Measurements from ENCODE around the gene PTGFR. TPM values are rescaled to one million over a fixed set of nuclear protein-coding genes. Genes with fewer than 3 reads are reported as not detected.

Gene PTGFR
- total and polyA plus RNA-seq, 2 donors (not counting 1 experiment from before 2014, with no cell fraction given) = not detected

GRCh38 chr1:78533527-78533926 lies 42.8 kb downstream of the PTGFR start:
- ChIA-PET CTCF (no interaction called here), POLR2A (no interaction called here)
- H3K27me3 ChIP-seq (replicated peaks in 1 of 4; ENCODE audit: control extremely low read depth in 1 of 4, control insufficient read depth in 3 of 4, insufficient read depth in 4 of 4, low read length in 3 of 4) = no peaks in the 10 kb centered on the region
- H4K20me1 ChIP-seq (ENCODE audit: control insufficient read depth, insufficient read depth, low read length, poor library complexity, severe bottlenecking) = no peaks in the 10 kb centered on the region
- H3K36me3 ChIP-seq (replicated peaks in 1 of 2; ENCODE audit: control extremely low read depth in 1 of 2, control insufficient read depth in 1 of 2, extremely low read depth in 1 of 2, insufficient read depth in 2 of 2, low read length in 1 of 2) = no peaks in the 10 kb centered on the region
- H3K4me3 Mint-ChIP-seq = no peak overlapping the region
- no peak for ATAC-seq (ENCODE audit: low read depth)
- no peak overlapping the region for H2AFZ ChIP-seq (ENCODE audit: insufficient read depth, low read depth, low read length, poor library complexity, severe bottlenecking)
- H3K27ac Mint-ChIP-seq = no peak overlapping the region
- TF ChIP-seq EZH2 (IDR thresholded peaks at IDR 0.05; ENCODE audit: borderline replicate concordance, insufficient read depth, low read depth, low read length, poor library complexity, severe bottlenecking) (no peak), CTCF (IDR thresholded peaks at IDR 0.05) (no peak)
- H3K27me3 Mint-ChIP-seq = no peaks in the 10 kb centered on the region
- H3K4me3 ChIP-seq (ENCODE audit: control extremely low read depth in 1 of 5, extremely low read depth in 1 of 5, insufficient read depth in 1 of 5, low read depth in 2 of 5, low read length in 4 of 5) = no peak overlapping the region
- WGBS (ENCODE audit: insufficient coverage) = no CpG with 5 or more reads among the region's 4 CpGs
- H3K79me2 ChIP-seq (ENCODE audit: control insufficient read depth, insufficient read depth, low read length) = no peaks in the 10 kb centered on the region
- no peaks in the 10 kb centered on the region for H3K4me1 Mint-ChIP-seq
- no peak overlapping the region for H3K4me2 ChIP-seq (replicated peaks; ENCODE audit: low read depth, low read length, poor library complexity, severe bottlenecking)
- H3K27ac ChIP-seq (ENCODE audit: low read length in 2 of 2) = no peak overlapping the region
- no peaks in the 10 kb centered on the region for H3K9me3 Mint-ChIP-seq (ENCODE audit: insufficient read depth)
- no peak overlapping the region for H3K9ac ChIP-seq (ENCODE audit: low read length)
- DNase-seq = no peak
- H3K9me3 ChIP-seq (ENCODE audit: control extremely low read depth in 1 of 3, control insufficient read depth in 2 of 3, insufficient read depth in 1 of 3, low read length in 2 of 3) = no peaks in the 10 kb centered on the region
- H3K4me1 ChIP-seq (ENCODE audit: control insufficient read depth in 2 of 2, insufficient read depth in 2 of 2, low read length in 2 of 2) = no peaks in the 10 kb centered on the region
- intact Hi-C loops (cut with micrococcal nuclease) = no loop called here

- Histone ChIP-seq H2AFZ (ENCODE audit: insufficient read depth, low read depth, low read length, poor library complexity, severe bottlenecking) (no peak overlapping the region), H3K4me3 (ENCODE audit: control extremely low read depth in 1 of 5, extremely low read depth in 1 of 5, insufficient read depth in 1 of 5, low read depth in 2 of 5, low read length in 4 of 5) (no peak overlapping the region), H3K4me1 (ENCODE audit: control insufficient read depth in 2 of 2, insufficient read depth in 2 of 2, low read length in 2 of 2) (no peaks in the 10 kb centered on the region), H3K9ac (ENCODE audit: low read length) (no peak overlapping the region), H3K9me3 (ENCODE audit: control extremely low read depth in 1 of 3, control insufficient read depth in 2 of 3, insufficient read depth in 1 of 3, low read length in 2 of 3) (no peaks in the 10 kb centered on the region), H3K27ac (ENCODE audit: low read length in 2 of 2) (no peak overlapping the region), H3K36me3 (replicated peaks in 1 of 2; ENCODE audit: control extremely low read depth in 1 of 2, control insufficient read depth in 1 of 2, extremely low read depth in 1 of 2, insufficient read depth in 2 of 2, low read length in 1 of 2) (no peaks in the 10 kb centered on the region), H3K79me2 (ENCODE audit: control insufficient read depth, insufficient read depth, low read length) (no peaks in the 10 kb centered on the region), H4K20me1 (ENCODE audit: control insufficient read depth, insufficient read depth, low read length, poor library complexity, severe bottlenecking) (no peaks in the 10 kb centered on the region), H3K4me2 (replicated peaks; ENCODE audit: low read depth, low read length, poor library complexity, severe bottlenecking) (no peak overlapping the region), H3K27me3 (replicated peaks in 1 of 4; ENCODE audit: control extremely low read depth in 1 of 4, control insufficient read depth in 3 of 4, insufficient read depth in 4 of 4, low read length in 3 of 4) (no peaks in the 10 kb centered on the region)
- Mint-ChIP-seq H3K4me3 (no peak overlapping the region), H3K4me1 (no peaks in the 10 kb centered on the region), H3K9me3 (ENCODE audit: insufficient read depth) (no peaks in the 10 kb centered on the region), H3K27me3 (no peaks in the 10 kb centered on the region), H3K27ac (no peak overlapping the region)
- ATAC-seq (ENCODE audit: low read depth) (no peak), DNase-seq (no peak)
- CTCF ChIA-PET = no interaction called here
- TF ChIP-seq EZH2 (IDR thresholded peaks at IDR 0.05; ENCODE audit: borderline replicate concordance, insufficient read depth, low read depth, low read length, poor library complexity, severe bottlenecking) (no peak), CTCF (IDR thresholded peaks at IDR 0.05) (no peak)
- POLR2A ChIA-PET = no interaction called here
- intact Hi-C loops (cut with micrococcal nuclease) = no loop called here
- WGBS (ENCODE audit: insufficient coverage) = no CpG with 5 or more reads among the region's 1 CpG
Measured at GRCh38 chr1:78535286-78535685, 44.5 kb downstream of the PTGFR start.

Measured in B cell (primary cell).